HG02759 (cell line): ENCODE results near the gene PLCD1.
"Not testable (repeated sequence)": the region's sequence is repeated elsewhere in the genome, so short reads cannot be mapped to it uniquely, and the experiment has no call there.

ENCODE experiments used
- ATAC-seq: cut with Tn5 transposase; IDR thresholded peaks from one replicate; pipeline ENCODE4 v1.9.1; 2021; ENCODE audit warnings: mild to moderate bottlenecking, moderate library complexity; ENCODE audit not compliant: unreplicated experiment

PLCD1 gene

GRCh38 chr3:37987751-37988179, 41.7 kb downstream of the PLCD1 start:
- no peak for ATAC-seq

DNA sequence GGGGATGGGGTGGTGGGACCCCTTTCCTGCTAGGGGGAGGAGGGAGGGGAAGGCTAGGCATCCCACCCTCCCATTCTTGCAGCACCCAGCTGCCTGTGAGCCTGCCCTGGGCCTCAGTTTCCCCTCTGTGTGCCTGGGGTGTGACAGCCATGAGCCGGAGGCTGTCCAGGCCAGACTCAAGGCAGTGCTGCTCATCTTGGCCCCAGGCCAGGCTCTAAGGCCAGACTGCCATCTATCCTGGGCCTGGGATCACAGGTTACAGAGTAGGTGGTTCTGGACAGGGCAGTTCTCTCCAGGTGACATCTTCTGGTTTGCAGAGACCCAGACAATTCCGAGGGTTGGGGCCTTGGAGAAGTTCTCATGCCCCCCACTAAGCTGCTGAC, 42.1 kb downstream of the PLCD1 start:
- ATAC-seq, result no peak

- no peak for ATAC-seq
These were observed 42.7 kb downstream of the PLCD1 start for GRCh38 chr3:37986479-37987314.

GRCh38 chr3:37985637-37986320, 43.7 kb downstream of the PLCD1 start:
- no peak for ATAC-seq

DNA sequence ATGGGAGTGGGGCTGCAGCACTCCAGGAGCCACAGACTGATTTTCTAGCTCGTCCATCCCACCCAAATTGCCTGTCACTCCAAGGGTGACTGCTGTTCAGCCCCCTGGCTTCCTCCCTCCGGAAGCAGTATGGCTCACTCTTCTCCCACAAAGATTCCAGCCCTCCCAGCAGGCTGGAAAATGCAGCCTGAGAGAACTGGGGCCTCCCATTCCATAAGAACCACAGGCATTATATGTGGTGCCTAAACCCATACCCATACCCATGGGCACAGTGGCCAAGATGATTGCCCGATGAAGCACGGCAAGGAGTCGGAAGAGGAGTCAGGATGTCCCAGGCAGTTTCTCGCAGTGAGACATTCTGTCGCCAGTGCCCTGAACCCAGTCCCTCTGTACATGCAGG, 44.8 kb downstream of the PLCD1 start:
- ATAC-seq, result no peak

- ATAC-seq, result no peak
These were observed 45.4 kb downstream of the PLCD1 start for GRCh38 chr3:37984051-37984450.

DNA sequence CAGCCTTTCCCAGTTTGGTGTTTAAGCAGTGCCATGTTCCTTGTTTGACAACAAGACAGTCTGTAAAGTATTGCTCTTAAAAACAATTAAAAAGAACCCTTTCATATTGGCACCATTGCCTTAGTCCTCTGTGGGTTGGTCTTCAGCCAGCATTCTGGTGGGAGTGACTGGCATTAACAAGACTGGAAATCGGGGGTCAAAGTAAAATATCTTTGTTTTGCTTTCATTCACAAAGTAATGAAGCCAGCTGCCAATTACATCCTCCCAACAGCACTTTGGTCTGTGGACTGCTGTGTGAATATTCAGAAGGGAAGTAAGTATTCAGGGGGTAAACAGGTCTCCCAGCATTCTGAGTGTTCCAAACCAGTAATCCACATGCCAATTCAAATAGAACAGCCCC, 47.1 kb downstream of the PLCD1 start:
- ATAC-seq, result no peak

- ATAC-seq, result no peak
These were observed 48.1 kb downstream of the PLCD1 start for GRCh38 chr3:37981348-37981664.

DNA sequence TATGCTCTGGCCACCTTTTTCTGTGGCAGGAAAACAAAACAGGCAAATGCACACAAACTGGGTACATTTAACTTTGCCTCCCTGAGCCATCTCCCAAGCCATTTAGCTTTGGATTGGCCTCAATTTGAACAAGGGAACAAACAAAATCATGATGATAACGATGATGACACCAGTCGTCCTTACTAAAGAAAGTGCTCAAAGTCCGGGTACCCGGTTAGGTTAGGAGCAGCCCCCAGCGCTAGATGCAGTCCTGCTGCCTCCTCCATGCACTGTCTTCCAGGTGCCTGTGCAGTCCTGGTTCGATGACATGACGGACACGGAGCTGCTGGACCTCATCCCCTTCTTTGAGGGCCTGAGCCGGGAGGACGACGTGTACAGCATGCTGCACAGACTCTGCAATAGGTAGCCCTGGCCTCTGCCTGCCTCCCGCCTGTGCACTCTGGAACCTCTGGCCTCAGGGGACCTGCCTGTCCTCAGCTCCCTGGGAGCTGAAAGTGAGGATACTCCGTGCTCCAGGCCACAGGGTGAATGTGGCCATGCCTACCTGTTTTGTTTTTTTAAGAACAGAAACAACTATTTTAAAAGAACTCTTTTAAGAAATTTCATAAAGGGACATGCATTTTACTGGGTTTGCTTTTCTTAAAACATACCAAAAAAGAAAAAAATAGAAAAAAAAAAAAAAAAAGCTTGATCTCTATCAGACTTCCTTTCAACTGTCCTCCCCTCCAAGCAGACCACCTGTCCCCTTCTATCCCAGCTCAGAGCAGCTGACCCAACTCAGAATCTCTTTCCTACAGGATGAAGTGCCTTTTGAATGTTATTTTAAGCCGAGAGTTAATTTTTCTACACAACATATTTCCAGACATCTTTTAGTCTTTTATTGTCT, 48.7 kb downstream of the PLCD1 start:
- no peak for ATAC-seq

DNA sequence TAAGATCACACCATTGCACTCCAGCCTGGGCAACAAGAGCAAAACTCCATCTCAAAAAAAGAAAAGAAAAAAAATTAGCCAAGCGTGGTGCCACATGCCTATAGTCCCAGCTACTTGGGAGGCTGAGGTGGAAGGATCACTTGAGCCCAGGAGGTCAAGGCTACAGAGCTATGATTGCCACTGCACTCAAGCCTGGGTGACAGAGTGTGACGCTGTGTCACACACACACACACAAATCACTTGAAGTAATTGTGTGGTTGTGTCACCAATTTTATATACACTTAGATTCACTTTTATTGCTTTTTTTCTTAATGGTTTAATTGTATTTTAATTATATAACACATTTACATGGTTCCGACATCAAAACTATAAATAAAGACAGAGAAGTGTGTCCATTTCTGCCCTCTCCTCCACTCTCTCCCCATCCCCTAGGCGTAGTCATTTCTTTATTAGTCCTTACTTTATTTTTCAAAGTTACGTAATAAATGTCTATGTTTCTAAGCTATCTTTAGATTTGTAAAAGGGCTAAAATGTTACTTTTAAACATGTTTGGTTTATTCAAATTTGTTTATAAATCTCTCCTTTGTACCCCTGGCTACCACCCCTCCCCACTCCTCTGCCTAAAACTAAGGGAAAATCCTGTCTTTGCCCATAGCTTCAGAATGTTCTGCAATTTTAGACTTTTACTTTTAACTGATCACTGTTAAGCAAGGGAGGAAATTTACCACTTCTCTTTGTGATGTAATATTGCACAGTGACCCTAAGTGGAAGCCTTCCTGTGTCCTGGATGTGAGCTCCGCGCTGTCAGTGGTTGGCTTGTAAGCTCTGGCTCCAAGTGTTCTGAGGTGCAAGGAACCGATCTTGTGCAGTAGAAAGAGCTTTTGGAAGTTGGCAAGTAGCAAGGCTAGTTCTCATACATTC, 49.6 kb downstream of the PLCD1 start:
- ATAC-seq, result no peak

GRCh38 chr3:37974121-37975083, 55.0 kb downstream of the PLCD1 start:
- peak; percentile 89 for ATAC-seq

DNA sequence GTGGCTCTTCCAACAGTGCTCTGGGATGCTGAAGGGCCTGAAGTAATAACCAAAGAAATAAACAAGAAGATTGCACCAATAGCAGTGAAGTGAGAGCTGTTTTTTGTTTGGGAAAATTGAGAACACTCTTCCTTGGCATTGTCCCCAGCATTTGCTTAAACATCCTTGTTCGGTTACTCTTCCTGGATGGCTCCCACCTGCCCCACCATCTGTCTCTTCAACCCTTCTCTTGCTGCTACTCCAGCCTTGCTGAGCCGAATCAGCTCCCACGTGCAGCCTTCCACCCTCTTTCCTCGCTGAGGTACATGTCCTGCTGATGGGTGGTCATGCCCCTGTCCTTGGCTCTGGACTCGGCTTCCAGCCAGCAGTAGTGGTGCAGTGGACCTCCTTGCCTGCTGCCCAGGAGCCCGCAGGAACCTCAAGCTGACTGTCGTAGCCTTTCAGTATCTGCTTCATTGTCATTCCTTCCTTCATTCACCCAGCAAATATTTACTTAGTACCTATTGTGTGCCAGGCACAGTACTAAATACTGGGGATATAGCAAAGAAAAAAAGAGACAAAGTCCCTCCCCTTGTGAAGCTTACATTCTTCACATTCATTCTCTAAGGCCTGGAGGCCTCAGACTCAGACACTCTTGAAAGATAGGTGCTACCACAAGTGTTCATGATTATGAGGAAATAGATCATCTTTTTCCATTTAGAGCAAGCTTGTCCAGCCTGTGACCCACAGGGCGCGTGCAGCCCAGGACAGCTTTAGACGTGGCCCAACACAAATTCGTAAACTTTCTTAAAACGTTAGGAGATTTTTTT, 56.0 kb downstream of the PLCD1 start:
- ATAC-seq, result no peak

DNA sequence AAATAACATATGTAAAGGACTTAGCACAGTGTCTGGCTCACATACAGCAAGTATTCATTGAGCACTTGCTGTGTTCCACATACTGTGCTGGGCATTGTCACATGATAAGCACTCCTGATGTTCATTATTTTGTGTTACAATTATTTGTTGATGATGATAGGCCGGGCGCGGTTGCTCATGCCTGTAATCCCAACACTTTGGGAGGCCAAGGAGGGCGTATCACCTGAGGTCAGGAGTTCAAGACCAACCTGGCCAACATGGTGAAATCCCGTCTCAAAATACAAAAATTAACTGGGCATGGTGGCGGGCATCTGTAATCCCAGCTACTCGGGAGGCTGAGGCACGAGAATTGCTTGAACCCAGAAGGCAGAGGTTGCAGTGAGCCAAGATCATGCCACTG, 57.4 kb downstream of the PLCD1 start:
- ATAC-seq, result not testable (repeated sequence)

GRCh38 chr3:37971467-37971866, 58.0 kb downstream of the PLCD1 start:
- ATAC-seq, result no peak

DNA sequence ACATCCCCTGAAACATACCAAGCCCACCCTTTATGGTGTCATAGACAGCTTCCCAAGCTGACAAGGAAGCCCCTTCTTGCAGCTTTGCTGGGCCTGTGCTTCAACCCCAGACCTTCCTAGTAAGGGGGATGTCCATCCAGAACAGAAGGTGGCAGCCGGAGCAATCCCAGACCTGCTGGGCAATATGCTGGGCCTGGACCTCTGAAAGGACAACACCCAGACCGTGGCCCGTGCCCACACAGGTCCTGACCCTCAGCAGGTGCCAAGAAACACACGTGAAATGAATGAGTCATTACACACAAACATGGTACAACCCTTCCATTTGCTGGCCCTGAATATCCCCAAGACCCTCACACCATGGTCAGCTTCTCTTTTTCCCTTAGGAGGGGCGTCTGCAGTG, 58.6 kb downstream of the PLCD1 start:
- no peak for ATAC-seq

GRCh38 chr3:37969596-37970100, 59.8 kb downstream of the PLCD1 start:
- no peak for ATAC-seq

- ATAC-seq, result no peak
These were observed 60.4 kb downstream of the PLCD1 start for GRCh38 chr3:37968813-37969595.

GRCh38 chr3:37968199-37968598, 61.2 kb downstream of the PLCD1 start:
- ATAC-seq, result no peak
